ENCODE measurements around the gene CTIF. TPM values are rescaled to one million over a fixed set of nuclear protein-coding genes. Genes with fewer than 3 reads are reported as not detected.

The CTIF gene
- total and polyA plus RNA-seq, 10 donors, result 5.2 to 39.2 (median 18.5) TPM

DNA sequence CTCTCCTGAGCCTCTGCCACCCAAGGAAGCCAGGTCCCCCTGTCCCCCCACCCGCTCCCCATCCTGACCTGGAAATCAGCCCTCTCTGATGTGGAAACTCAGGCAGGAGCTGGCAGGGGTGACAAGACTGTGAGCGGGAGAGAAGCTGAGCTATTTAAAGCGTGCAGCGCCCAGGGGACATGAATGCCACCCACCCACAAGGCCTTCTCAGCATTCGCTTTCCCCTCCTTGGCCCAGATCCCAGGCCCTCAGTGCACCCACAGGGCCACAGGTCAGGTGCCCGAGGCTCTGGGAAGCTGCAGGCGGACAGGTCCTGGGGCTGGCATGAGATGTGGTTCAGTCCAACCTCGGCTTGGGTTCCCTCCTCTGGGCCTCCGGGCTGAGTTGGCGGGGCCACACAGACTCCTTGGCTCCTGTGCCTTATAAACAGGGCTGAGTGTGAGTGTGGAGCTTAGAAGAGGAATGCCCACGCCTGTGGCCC is 243.6 kb downstream of the CTIF start:
- no peak for DNase-seq
- WGBS, 5 donors, result 75 to 83% (median 75%) methylated on average over 5 to 11 of the region's 11 CpGs
- Histone ChIP-seq H3K4me1 (peaks cover 39 to 91% (median 64%) of the 10 kb centered on the region in 6 donors), H3K27me3 (replicated peaks in 1 of 7) (no peaks in the 10 kb centered on the region), H3K36me3 (no peaks in the 10 kb centered on the region), H3K9me3 (no peaks in the 10 kb centered on the region), H3K27ac (peak overlapping the region; percentile 40 to 83 (median 68)), H3K4me3 (no peak overlapping the region)
- intact Hi-C loops (cut with DNase I; ENCODE audit: low total_unique reads), result loop anchor here (10.0 kb wide), 1 partner anchor 142 kb away; no protein-coding TSS in a partner anchor
- TF ChIP-seq POLR2A (IDR thresholded peaks at IDR 0.05) (no peak), POLR2AphosphoS5 (IDR thresholded peaks at IDR 0.05) (no peak)
- TF ChIP-seq, protein P1, sequence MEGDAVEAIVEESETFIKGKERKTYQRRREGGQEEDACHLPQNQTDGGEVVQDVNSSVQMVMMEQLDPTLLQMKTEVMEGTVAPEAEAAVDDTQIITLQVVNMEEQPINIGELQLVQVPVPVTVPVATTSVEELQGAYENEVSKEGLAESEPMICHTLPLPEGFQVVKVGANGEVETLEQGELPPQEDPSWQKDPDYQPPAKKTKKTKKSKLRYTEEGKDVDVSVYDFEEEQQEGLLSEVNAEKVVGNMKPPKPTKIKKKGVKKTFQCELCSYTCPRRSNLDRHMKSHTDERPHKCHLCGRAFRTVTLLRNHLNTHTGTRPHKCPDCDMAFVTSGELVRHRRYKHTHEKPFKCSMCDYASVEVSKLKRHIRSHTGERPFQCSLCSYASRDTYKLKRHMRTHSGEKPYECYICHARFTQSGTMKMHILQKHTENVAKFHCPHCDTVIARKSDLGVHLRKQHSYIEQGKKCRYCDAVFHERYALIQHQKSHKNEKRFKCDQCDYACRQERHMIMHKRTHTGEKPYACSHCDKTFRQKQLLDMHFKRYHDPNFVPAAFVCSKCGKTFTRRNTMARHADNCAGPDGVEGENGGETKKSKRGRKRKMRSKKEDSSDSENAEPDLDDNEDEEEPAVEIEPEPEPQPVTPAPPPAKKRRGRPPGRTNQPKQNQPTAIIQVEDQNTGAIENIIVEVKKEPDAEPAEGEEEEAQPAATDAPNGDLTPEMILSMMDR (IDR thresholded peaks at IDR 0.05 in 8 of 11, conservative IDR thresholded peaks at IDR 0.05 in 3 of 11), result no peak

DNA sequence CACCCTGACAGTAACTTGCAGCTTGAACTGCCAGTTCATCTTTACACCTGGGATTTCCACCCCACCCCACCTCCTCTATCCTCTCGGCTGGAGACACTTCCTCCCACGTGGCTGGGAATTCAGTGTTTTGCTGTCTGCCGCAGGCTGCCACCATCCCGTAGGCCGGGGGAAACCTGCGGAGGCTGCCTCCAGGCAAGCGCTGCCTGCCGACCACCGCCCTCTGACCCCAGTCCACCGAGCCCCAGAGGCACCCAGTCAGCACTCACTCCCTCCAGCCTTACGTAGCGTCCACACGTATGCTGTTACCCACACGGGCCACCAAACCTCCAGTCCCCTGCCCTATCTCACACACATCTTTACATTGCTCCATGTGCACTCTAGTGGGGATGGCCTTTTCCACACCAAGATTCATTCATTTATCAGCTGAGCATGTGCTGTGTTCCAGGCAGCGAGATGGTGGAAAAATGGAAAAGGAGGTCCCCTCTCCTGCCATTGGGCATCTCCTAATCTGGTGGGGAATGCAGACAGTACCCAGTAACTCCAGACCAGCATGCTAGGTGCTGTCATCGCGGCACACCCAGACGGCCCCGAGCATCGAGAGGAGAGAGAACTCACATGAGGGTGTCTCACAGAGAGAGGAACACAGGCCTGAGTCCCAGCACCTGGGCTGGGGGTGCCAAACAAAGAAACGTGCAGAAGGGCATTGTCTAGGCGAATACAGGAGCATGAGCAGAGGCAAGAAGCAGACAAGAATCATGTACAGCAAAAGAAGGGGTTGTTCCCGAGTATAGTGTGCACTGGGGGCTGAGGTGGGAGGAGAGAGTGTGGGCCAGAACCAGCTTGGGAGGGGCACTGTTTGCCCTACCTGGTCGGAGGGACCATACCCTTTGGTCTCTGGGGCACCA is 245.0 kb downstream of the CTIF start:
- intact Hi-C loops (cut with DNase I; ENCODE audit: low total_unique reads), result loop anchor here (10.0 kb wide), 1 partner anchor 141 kb away; no protein-coding TSS in a partner anchor
- H3K27ac ChIP-seq, result peak overlapping the region in 3 of 8 donors; percentile 57 to 76 (median 70)
- DNase-seq, result peak; percentile 69

DNA sequence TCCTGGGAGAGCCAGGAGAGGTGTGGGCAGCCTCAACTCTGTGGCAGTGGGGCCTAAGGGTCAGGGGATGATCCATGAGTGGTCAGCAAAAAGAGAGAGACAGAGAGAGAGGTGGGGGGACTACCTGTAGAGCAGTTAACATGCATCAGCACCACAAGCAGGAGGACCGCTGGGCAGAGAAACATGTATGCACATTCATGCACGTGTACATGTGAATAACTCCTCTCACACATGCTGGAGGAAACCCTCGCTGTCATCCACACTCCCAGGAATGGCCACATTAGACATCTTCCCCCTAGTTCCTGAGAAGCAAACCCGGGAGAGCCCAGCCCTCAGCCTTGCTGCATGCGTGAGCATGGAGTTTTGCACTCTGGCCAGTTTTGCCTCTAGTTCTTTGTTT is 245.8 kb downstream of the CTIF start:
- intact Hi-C loops (cut with DNase I; ENCODE audit: low total_unique reads), result loop anchor here (10.0 kb wide), 1 partner anchor 140 kb away; no protein-coding TSS in a partner anchor
- H3K4me1 ChIP-seq, result peaks cover 36 to 95% (median 60%) of the 10 kb centered on the region in 6 donors
- H3K9me3 ChIP-seq, result no peaks in the 10 kb centered on the region
- 65 to 76% (median 69%) methylated on average over 5 of the region's 5 CpGs for WGBS, 5 donors
- no peaks in the 10 kb centered on the region for H3K27me3 ChIP-seq (replicated peaks in 1 of 7)
- no peaks in the 10 kb centered on the region for H3K36me3 ChIP-seq
- TF ChIP-seq POLR2AphosphoS5 (IDR thresholded peaks at IDR 0.05) (no peak), POLR2A (IDR thresholded peaks at IDR 0.05) (no peak)
- TF ChIP-seq, protein P1 (IDR thresholded peaks at IDR 0.05 in 8 of 11, conservative IDR thresholded peaks at IDR 0.05 in 3 of 11), result no peak
- H3K27ac ChIP-seq, result peak overlapping the region in 7 of 8 donors; percentile 16 to 76 (median 62)
- DNase-seq, result peak; percentile 73
- no peak overlapping the region for H3K4me3 ChIP-seq

More for the DNA sequence above, 245.0 kb downstream of the CTIF start:
- H3K4me1 ChIP-seq, result peaks cover 36 to 97% (median 59%) of the 10 kb centered on the region in 6 donors
- H3K27me3 ChIP-seq (replicated peaks in 1 of 7), result no peaks in the 10 kb centered on the region
- no peaks in the 10 kb centered on the region for H3K9me3 ChIP-seq
- no peaks in the 10 kb centered on the region for H3K36me3 ChIP-seq
- 87 to 94% (median 91%) methylated on average over 24 of the region's 24 CpGs for WGBS, 5 donors
- TF ChIP-seq POLR2AphosphoS5 (IDR thresholded peaks at IDR 0.05) (no peak), POLR2A (IDR thresholded peaks at IDR 0.05) (no peak)
- TF ChIP-seq, protein P1 (IDR thresholded peaks at IDR 0.05 in 8 of 11, conservative IDR thresholded peaks at IDR 0.05 in 3 of 11), result no peak
- H3K4me3 ChIP-seq, result no peak overlapping the region
